Hepatocyte (in vitro differentiated cells): ENCODE measurements around the gene WDR37. TPM values are rescaled to one million over a fixed set of nuclear protein-coding genes. Genes with fewer than 3 reads are reported as not detected.
"Not testable (repeated sequence)": the region's sequence is repeated elsewhere in the genome, so short reads cannot be mapped to it uniquely, and the experiment has no call there.

Source experiments
- DNase-seq: peaks from one replicate; pipeline ENCODE4 v3.0.0-alpha.2; 2016; ENCODE audit warnings: low spot score
- H2AFZ ChIP-seq: fragments of 200-600 bp; sonication (generic); 2 replicates; pipeline ENCODE4 v1.6.0; 2016; ENCODE audit warnings: antibody characterized with exemption, mild to moderate bottlenecking
- H3K27ac ChIP-seq: fragments of 200-600 bp; sonication (generic); 2 replicates; pipeline ENCODE4 v1.5.1; 2016; ENCODE audit warnings: mild to moderate bottlenecking
- H3K27me3 ChIP-seq: fragments of 200-600 bp; sonication (generic); 2 replicates; pipeline ENCODE4 v1.6.1; 2016
- H3K36me3 ChIP-seq: fragments of 200-600 bp; sonication (generic); replicated peaks from 2 replicates; pipeline ENCODE4 v1.5.1; 2016; ENCODE audit warnings: low read depth; ENCODE audit not compliant: insufficient read depth
- H3K4me1 ChIP-seq: fragments of 200-600 bp; sonication (generic); 2 replicates; pipeline ENCODE4 v1.5.1; 2016; ENCODE audit warnings: mild to moderate bottlenecking, moderate library complexity; ENCODE audit not compliant: insufficient read depth
- H3K4me2 ChIP-seq: fragments of 200-600 bp; sonication (generic); 2 replicates; pipeline ENCODE4 v1.6.0; 2016
- H3K4me3 ChIP-seq: fragments of 200-600 bp; sonication (generic); 2 replicates; pipeline ENCODE4 v1.5.1; 2016; ENCODE audit warnings: mild to moderate bottlenecking
- H3K79me2 ChIP-seq: fragments of 200-600 bp; sonication (generic); 2 replicates; pipeline ENCODE4 v1.6.0; 2017; ENCODE audit warnings: mild to moderate bottlenecking
- H3K9me2 ChIP-seq: fragments of 200-600 bp; sonication (generic); replicated peaks from 2 replicates; pipeline ENCODE4 v1.6.0; 2017; ENCODE audit warnings: mild to moderate bottlenecking; ENCODE audit not compliant: insufficient read depth
- H3K9me3 ChIP-seq: fragments of 200-600 bp; sonication (generic); 2 replicates; pipeline ENCODE4 v1.5.1; 2016; ENCODE audit warnings: low read depth, mild to moderate bottlenecking
- H4K20me1 ChIP-seq: fragments of 200-600 bp; sonication (generic); 2 replicates; pipeline ENCODE4 v1.6.0; 2016; ENCODE audit warnings: mild to moderate bottlenecking; ENCODE audit not compliant: insufficient read depth, poor library complexity, severe bottlenecking
- EZH2 ChIP-seq: fragments of 200-600 bp; sonication (generic); IDR thresholded peaks from 2 replicates; pipeline ENCODE4 v1.6.1; 2016; ENCODE audit warnings: antibody characterized with exemption, mild to moderate bottlenecking, borderline replicate concordance
- EZH2phosphoT487 ChIP-seq: fragments of 200-600 bp; sonication (generic); IDR thresholded peaks from one replicate; pipeline ENCODE4 v1.6.1; 2018; ENCODE audit warnings: antibody characterized with exemption, mild to moderate bottlenecking, low read depth, moderate library complexity; ENCODE audit not compliant: unreplicated experiment, severe bottlenecking
- WGBS: methylation state at CpG from one replicate; pipeline ENCODE4 v1.1.6; 2016; ENCODE audit warnings: low lambda C conversion rate; ENCODE audit errors: missing lambda C conversion rate; 5-methylcytosine and 5-hydroxymethylcytosine counted together
- polyA plus RNA-seq: library from polyadenylated mRNA; unstranded; fragments of >200 nt; fragmentation: Nextera tagmentation; extraction: Ambion mirVana; gene quantifications from 2 replicates; pipeline ENCODE4 v1.2.1, GENCODE V29; 2016
- total RNA-seq: library from RNA; depleted of rRNA; stranded (reverse); fragments of >200 nt; gene quantifications from 2 replicates; pipeline ENCODE4 v1.2.3, GENCODE V29; 2014
- TF ChIP-seq, protein P1 (sequence below): fragments of 200-600 bp; sonication (generic); IDR thresholded peaks from 2 replicates; pipeline ENCODE4 v1.5.1; 2016; ENCODE audit warnings: antibody characterized with exemption, mild to moderate bottlenecking; ENCODE audit not compliant: poor library complexity

Gene WDR37
- total and polyA plus RNA-seq, 2 experiments from 2014 or later: 8.6 to 12.3 TPM

DNA sequence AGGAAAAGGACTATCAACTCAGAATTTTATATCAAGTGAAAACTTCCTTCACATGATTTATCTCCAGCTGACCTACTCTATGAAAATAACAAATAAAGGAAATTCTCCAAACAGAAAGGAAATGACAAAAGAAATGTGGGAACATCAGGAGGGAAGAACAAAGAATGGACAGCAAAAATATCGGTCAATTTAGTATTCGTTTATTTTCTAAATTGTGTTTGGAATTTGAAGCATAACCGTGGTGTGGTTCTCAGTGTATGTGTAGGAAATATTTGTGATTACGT is 8.7 kb downstream of the WDR37 start:
- H3K4me3 ChIP-seq: no peak overlapping the region
- no peak overlapping the region for H3K4me2 ChIP-seq
- H3K27me3 ChIP-seq: no peaks in the 10 kb centered on the region
- H3K9me3 ChIP-seq: no peaks in the 10 kb centered on the region
- DNase-seq: no peak
- H2AFZ ChIP-seq: no peak overlapping the region
- H3K4me1 ChIP-seq: no peaks in the 10 kb centered on the region
- H3K9me2 ChIP-seq: no peaks in the 10 kb centered on the region
- H3K79me2 ChIP-seq: peaks cover 40% of the 10 kb centered on the region
- no peaks in the 10 kb centered on the region for H3K36me3 ChIP-seq
- TF ChIP-seq EZH2 (no peak), EZH2phosphoT487 (no peak)
- TF ChIP-seq, protein P1, sequence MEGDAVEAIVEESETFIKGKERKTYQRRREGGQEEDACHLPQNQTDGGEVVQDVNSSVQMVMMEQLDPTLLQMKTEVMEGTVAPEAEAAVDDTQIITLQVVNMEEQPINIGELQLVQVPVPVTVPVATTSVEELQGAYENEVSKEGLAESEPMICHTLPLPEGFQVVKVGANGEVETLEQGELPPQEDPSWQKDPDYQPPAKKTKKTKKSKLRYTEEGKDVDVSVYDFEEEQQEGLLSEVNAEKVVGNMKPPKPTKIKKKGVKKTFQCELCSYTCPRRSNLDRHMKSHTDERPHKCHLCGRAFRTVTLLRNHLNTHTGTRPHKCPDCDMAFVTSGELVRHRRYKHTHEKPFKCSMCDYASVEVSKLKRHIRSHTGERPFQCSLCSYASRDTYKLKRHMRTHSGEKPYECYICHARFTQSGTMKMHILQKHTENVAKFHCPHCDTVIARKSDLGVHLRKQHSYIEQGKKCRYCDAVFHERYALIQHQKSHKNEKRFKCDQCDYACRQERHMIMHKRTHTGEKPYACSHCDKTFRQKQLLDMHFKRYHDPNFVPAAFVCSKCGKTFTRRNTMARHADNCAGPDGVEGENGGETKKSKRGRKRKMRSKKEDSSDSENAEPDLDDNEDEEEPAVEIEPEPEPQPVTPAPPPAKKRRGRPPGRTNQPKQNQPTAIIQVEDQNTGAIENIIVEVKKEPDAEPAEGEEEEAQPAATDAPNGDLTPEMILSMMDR: no peak
- WGBS: 97% methylated on average over 4 of the region's 4 CpGs
- H3K27ac ChIP-seq: no peak overlapping the region
- H4K20me1 ChIP-seq: peaks cover 4% of the 10 kb centered on the region

GRCh38 chr10:1066734-1067133 is 10.5 kb downstream of the WDR37 start:
- not testable (repeated sequence) for DNase-seq, H3K4me1 ChIP-seq, H3K27ac ChIP-seq, H3K9me2 ChIP-seq, H3K4me2 ChIP-seq, H3K9me3 ChIP-seq, H3K4me3 ChIP-seq, H4K20me1 ChIP-seq, H2AFZ ChIP-seq, H3K36me3 ChIP-seq, H3K27me3 ChIP-seq
- 89% methylated on average over 8 of the region's 8 CpGs for WGBS
- peaks cover 22% of the 10 kb centered on the region for H3K79me2 ChIP-seq

GRCh38 chr10:1068380-1069361 is 12.5 kb downstream of the WDR37 start:
- Histone ChIP-seq H3K9me2 (no peaks in the 10 kb centered on the region), H4K20me1 (peaks cover 4% of the 10 kb centered on the region), H3K27me3 (no peaks in the 10 kb centered on the region), H3K36me3 (no peaks in the 10 kb centered on the region), H3K4me3 (no peak overlapping the region), H3K9me3 (no peaks in the 10 kb centered on the region), H3K79me2 (peaks cover 14% of the 10 kb centered on the region), H2AFZ (no peak overlapping the region), H3K4me1 (no peaks in the 10 kb centered on the region), H3K27ac (no peak overlapping the region), H3K4me2 (no peak overlapping the region)
- DNase-seq: no peak
- 90% methylated on average over 8 of the region's 10 CpGs for WGBS
- no peak for TF ChIP-seq EZH2phosphoT487
- TF ChIP-seq EZH2: no peak
- TF ChIP-seq, protein P1: no peak

DNA sequence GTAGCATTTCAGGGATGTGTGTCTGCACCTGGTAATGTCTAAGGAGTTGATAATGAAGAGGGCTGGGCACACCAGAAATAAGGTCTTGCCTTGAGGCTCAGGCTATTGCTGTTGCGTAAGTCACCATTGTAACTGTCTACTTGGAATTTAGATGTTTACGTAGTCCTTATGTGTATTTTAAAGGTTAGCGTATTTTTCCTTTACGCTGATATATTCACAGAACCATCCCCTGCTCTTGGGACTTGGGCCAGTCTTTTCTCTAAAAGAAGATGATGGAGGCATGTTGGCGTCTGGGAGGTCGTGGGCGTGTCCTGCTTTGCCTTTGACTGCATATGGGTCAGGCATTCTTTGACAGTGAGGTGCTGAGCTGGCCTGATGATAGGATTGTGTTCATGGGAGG is 14.7 kb downstream of the WDR37 start:
- TF ChIP-seq, protein P1: no peak
- TF ChIP-seq EZH2phosphoT487 (no peak), EZH2 (no peak)
- no peaks in the 10 kb centered on the region for H3K9me2 ChIP-seq
- no peak overlapping the region for H3K27ac ChIP-seq
- no peak overlapping the region for H2AFZ ChIP-seq
- no peaks in the 10 kb centered on the region for H3K27me3 ChIP-seq
- H3K4me1 ChIP-seq: no peaks in the 10 kb centered on the region
- no peaks in the 10 kb centered on the region for H3K9me3 ChIP-seq
- H3K36me3 ChIP-seq: no peaks in the 10 kb centered on the region
- no peak for DNase-seq
- no peak overlapping the region for H3K4me2 ChIP-seq
- 82% methylated on average over 7 of the region's 7 CpGs for WGBS
- peaks cover 4% of the 10 kb centered on the region for H4K20me1 ChIP-seq
- no peak overlapping the region for H3K4me3 ChIP-seq
- peaks cover 10% of the 10 kb centered on the region for H3K79me2 ChIP-seq
